AG04450 (cell line): Measurements from ENCODE around the gene TMCO6. TPM values are rescaled to one million over a fixed set of nuclear protein-coding genes. Genes with fewer than 3 reads are reported as not detected.
"Not testable (repeated sequence)": the region's sequence is repeated elsewhere in the genome, so short reads cannot be mapped to it uniquely, and the experiment has no call there.

ENCODE experiments used
- CTCF ChIA-PET: fragments of 300-600, 350-600 bp; formaldehyde crosslinking; extraction: SDS; loops from one replicate; lab custom pipeline; 2022; ENCODE audit warnings: antibody characterized with exemption, inconsistent platforms; lab: Charles Lee
- POLR2A ChIA-PET: fragments of 350-600 bp; formaldehyde crosslinking; extraction: SDS; loops from one replicate; lab custom pipeline; 2021; ENCODE audit warnings: antibody characterized with exemption, inconsistent platforms; lab: Yijun Ruan, JAX
- DNase-seq: peaks from one replicate; pipeline ENCODE4 v3.0.0-alpha.2; 2011; ENCODE audit warnings: low read depth, low spot score
- H3K27ac ChIP-seq: one replicate; pipeline ENCODE4 v1.5.1; 2012; ENCODE audit warnings: low read depth, low read length, control low read depth
- H3K27me3 ChIP-seq: one replicate; pipeline ENCODE4 v1.6.0; 2012; ENCODE audit warnings: low read length; ENCODE audit not compliant: control insufficient read depth, insufficient read depth
- H3K4me3 ChIP-seq: 2 replicates; pipeline ENCODE4 v1.5.1; 2011; ENCODE audit warnings: mild to moderate bottlenecking, low read depth, low read length, control low read depth
- H3K9me3 ChIP-seq: 2 replicates; pipeline ENCODE4 v1.5.1; 2012; ENCODE audit warnings: low read length; ENCODE audit not compliant: control insufficient read depth, insufficient read depth
- CTCF ChIP-seq: IDR thresholded peaks from 2 replicates; pipeline ENCODE4 v1.5.1; 2011; ENCODE audit warnings: low read depth, low read length, control low read depth, inconsistent platforms
- polyA plus RNA-seq: library from polyadenylated mRNA; depleted of rRNA; stranded (reverse); fragments of >200 nt; gene quantifications from 2 replicates; pipeline ENCODE4 v1.2.3, GENCODE V29; 2011

The TMCO6 gene
- polyA plus RNA-seq, 1 experiment, result 5.7 TPM

GRCh38 chr5:140635291-140636257, 3.7 kb upstream of the TMCO6 start:
- Histone ChIP-seq H3K4me3 (no peak overlapping the region), H3K9me3 (peaks cover 2% of the 10 kb centered on the region; the same call in 1 of the 2 replicates), H3K27ac (no peak overlapping the region), H3K27me3 (peaks cover 21% of the 10 kb centered on the region)
- ChIA-PET CTCF (interaction anchor here (0.8 to 2.2 kb wide), 16 partner anchors 12 to 268 kb away, joined by 3 to 17 read pairs (median 4); partner anchors contain the start of genes EIF4EBP3, IK and NDUFA2), POLR2A (interaction anchor here (0.6 to 1.3 kb wide), 3 partner anchors 12 to 88 kb away, joined by 3 to 4 read pairs (median 3); partner anchors contain the start of gene IK)
- DNase-seq, result no peak
- TF ChIP-seq CTCF, result no peak

GRCh38 chr5:140637371-140638100, 1.7 kb upstream of the TMCO6 start:
- DNase-seq, result no peak
- ChIA-PET POLR2A (interaction anchor here (0.7 kb wide), 1 partner anchor 986 kb away, joined by 3 read pairs; no protein-coding TSS in a partner anchor), CTCF (interaction anchor here (0.6 kb wide), 1 partner anchor 61 kb away, joined by 3 read pairs; no protein-coding TSS in a partner anchor)
- Histone ChIP-seq H3K4me3 (no peak overlapping the region), H3K27me3 (peaks cover 4% of the 10 kb centered on the region), H3K27ac (no peak overlapping the region), H3K9me3 (no peaks in the 10 kb centered on the region)
- TF ChIP-seq CTCF, result no peak

- H3K27me3 ChIP-seq, H3K9me3 ChIP-seq, DNase-seq: not testable (repeated sequence)
- peak overlapping the region; percentile 68 for H3K27ac ChIP-seq
- ChIA-PET POLR2A (interaction anchor here (0.7 to 2.1 kb wide), 3 partner anchors 9 to 91 kb away, joined by 3 to 9 read pairs (median 5); partner anchors contain the start of genes EIF4EBP3, IK, NDUFA2 and SRA1), CTCF (interaction anchor here (0.7 to 2.0 kb wide), 8 partner anchors 9 to 280 kb away, joined by 3 to 19 read pairs (median 4); partner anchors contain the start of genes EIF4EBP3 and IK)
- peak overlapping the region; percentile 57 for H3K4me3 ChIP-seq
These were observed 428 bp upstream of the TMCO6 start for GRCh38 chr5:140638898-140639147.

DNA sequence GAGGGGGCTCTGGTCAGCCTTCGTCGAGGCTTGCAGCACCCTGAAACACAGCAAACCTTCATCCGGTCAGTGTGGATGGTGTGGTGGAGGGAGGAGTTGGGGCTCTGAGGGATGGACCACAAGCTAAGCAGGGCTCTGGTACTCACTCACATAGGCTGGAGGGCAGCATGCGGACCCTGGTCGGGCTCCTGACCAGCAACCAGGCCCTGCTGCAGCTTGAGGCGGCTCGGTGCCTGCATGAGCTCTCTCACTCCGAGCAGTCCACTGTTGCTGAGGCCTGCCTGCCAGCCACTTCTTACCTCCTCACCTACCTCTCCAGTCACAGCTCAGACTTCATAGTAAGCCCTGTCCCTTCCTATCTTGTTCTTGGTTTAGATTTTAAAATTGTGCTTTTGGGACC, 2.5 kb downstream of the TMCO6 start:
- POLR2A ChIA-PET, result no interaction called here
- TF ChIP-seq CTCF, result no peak
- CTCF ChIA-PET, result interaction anchor here (0.8 kb wide), 1 partner anchor 269 kb away, joined by 3 read pairs; no protein-coding TSS in a partner anchor
- DNase-seq, result no peak
- H3K4me3 ChIP-seq, result no peak overlapping the region
- H3K9me3 ChIP-seq, result no peaks in the 10 kb centered on the region
- H3K27ac ChIP-seq, result no peak overlapping the region
- no peaks in the 10 kb centered on the region for H3K27me3 ChIP-seq

DNA sequence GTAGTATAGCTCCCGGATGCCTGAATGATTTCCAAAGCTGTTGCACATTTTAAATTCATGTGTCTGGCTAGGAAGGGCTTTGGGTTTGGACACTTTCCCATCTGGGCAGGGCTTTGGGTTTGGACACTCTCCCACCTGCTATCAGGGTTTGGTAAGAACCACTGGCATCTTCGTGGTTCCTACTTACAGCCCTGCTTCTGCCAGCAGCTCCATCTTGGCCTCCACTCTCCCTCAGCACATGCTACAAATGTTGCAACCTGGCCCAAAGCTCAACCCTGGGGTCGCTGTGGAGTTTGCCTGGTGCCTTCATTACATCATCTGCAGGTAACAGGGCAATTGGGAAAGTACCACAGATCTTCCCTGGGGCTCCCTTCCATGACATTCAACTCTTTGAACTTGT, 3.5 kb downstream of the TMCO6 start:
- ChIA-PET POLR2A (no interaction called here), CTCF (no interaction called here)
- no peak for TF ChIP-seq CTCF
- DNase-seq, result no peak
- no peaks in the 10 kb centered on the region for H3K9me3 ChIP-seq
- no peaks in the 10 kb centered on the region for H3K27me3 ChIP-seq
- H3K4me3 ChIP-seq, result no peak overlapping the region
- no peak overlapping the region for H3K27ac ChIP-seq
